ENCODE results near the gene ZNF418.
A peak's percentile ranks its signal among the peaks of the same experiment; 100 is the strongest.
"Not testable (repeated sequence)": the region's sequence is repeated elsewhere in the genome, so short reads cannot be mapped to it uniquely, and the experiment has no call there.

Gene ZNF418

DNA sequence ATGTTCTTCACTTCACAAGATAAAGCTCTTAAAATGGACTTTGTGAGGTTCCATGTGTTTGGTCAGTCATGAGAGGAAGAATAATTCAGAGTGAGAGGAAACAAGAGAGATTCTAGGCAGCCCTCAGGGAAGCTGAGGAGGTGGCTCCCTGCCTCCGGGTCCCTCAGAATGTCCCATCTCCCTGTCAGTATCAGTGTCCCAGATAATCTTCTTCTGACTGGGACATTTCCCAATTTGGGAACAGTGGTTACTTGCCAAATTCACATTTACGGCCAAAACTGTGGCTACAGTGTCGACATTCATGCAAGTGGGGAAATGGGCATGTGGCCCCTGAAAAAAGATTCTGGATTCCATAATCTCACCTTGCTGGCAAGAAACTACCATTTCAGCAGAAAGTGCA, 27.8 kb downstream of the ZNF418 start:
- Histone ChIP-seq H3K4me3 (no peak overlapping the region), H3K27ac (no peak overlapping the region), H3K4me1 (no peaks in the 10 kb centered on the region), H3K27me3 (no peaks in the 10 kb centered on the region), H3K9me3 (peaks cover 3 to 94% (median 72%) of the 10 kb centered on the region in 3 donors), H3K36me3 (peaks cover 64 to 83% (median 69%) of the 10 kb centered on the region in 3 donors)
- TF ChIP-seq, protein P1, sequence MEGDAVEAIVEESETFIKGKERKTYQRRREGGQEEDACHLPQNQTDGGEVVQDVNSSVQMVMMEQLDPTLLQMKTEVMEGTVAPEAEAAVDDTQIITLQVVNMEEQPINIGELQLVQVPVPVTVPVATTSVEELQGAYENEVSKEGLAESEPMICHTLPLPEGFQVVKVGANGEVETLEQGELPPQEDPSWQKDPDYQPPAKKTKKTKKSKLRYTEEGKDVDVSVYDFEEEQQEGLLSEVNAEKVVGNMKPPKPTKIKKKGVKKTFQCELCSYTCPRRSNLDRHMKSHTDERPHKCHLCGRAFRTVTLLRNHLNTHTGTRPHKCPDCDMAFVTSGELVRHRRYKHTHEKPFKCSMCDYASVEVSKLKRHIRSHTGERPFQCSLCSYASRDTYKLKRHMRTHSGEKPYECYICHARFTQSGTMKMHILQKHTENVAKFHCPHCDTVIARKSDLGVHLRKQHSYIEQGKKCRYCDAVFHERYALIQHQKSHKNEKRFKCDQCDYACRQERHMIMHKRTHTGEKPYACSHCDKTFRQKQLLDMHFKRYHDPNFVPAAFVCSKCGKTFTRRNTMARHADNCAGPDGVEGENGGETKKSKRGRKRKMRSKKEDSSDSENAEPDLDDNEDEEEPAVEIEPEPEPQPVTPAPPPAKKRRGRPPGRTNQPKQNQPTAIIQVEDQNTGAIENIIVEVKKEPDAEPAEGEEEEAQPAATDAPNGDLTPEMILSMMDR (IDR thresholded peaks at IDR 0.05) = no peak
- DNase-seq = no peak
- intact Hi-C loops (cut with DNase I; ENCODE audit: low total_unique reads) = no loop called here

DNA sequence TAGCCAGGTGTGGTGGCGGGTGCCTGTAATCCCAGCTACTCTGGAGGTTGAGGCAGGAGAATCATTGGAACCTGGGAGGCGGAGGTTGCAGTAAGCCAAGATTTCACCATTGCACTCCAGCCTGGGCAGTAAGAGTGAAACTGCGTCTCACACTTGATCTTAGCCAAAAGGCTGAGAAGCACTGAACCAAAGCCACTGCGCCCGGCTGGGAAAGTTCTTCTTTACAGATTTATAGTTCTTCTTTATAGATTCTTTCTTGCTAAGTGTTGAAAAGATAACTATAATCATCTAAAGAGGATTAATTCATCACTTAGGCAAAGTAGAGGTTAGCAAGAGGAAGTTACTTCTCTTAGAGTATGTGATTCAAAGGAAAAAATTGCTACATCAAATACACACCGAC, 29.9 kb downstream of the ZNF418 start:
- Histone ChIP-seq H3K36me3 (peaks cover 43 to 73% (median 47%) of the 10 kb centered on the region in 3 donors), H3K4me3 (no peak overlapping the region), H3K9me3 (peaks cover 3 to 93% (median 73%) of the 10 kb centered on the region in 3 donors), H3K27me3 (no peaks in the 10 kb centered on the region), H3K4me1 (no peaks in the 10 kb centered on the region), H3K27ac (no peak overlapping the region)
- no peak for DNase-seq
- intact Hi-C loops (cut with DNase I; ENCODE audit: low total_unique reads) = no loop called here
- TF ChIP-seq, protein P1 (IDR thresholded peaks at IDR 0.05) = no peak

DNA sequence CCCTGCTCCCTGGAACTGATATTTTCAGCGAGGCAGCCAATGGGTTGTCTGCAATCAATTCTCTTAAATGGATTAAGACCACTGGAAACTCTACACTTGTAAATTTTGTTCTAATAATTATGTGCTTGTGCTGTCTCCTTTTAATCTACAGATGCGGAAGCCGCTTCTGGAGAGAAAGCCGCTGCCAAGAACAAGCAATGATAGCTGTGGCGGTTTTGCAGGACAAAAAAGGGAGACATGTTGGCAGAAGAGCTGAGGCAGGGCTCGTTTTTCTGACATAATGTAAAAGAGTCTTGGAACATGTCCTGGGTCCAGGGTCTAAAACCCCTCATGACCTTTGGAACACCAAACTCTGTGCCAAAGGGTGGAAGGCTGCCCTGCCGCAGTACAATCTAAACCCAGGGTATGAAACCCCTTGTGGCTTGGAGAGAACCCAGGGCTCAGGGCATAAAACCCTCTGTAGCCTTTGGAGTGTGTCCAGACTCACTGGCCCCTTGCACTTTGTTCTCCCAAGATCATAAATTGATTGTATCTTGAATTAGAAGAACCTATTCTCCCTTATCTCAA, 31.5 kb downstream of the ZNF418 start:
- Histone ChIP-seq H3K9me3 (peaks cover 3 to 97% (median 77%) of the 10 kb centered on the region in 3 donors), H3K36me3 (peaks cover 32 to 62% (median 43%) of the 10 kb centered on the region in 3 donors), H3K27me3 (no peaks in the 10 kb centered on the region), H3K27ac (no peak overlapping the region), H3K4me1 (no peaks in the 10 kb centered on the region), H3K4me3 (no peak overlapping the region)
- intact Hi-C loops (cut with DNase I; ENCODE audit: low total_unique reads) = no loop called here
- no peak for DNase-seq
- TF ChIP-seq, protein P1 (IDR thresholded peaks at IDR 0.05) = peak in 1 of 2 experiments; percentile 2

DNA sequence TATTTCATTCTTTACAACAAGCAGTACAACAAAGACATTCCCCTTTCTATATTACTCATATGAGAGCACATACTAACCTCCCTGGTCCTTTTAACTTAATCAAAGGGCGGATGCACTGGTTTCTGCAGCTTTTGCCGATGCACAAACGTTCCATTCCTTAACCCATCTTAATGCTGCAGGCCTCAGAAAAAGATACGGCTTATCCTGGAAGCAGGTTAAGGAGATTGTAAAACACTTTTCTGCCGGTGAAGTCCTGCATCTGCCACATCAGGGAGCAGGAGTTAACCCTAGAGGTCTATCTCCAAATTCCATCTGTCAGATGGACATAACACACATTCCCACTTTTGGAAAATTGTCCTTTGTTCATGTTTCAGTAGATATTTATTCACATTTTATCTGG, 34.9 kb downstream of the ZNF418 start:
- TF ChIP-seq, protein P1 (IDR thresholded peaks at IDR 0.05) = no peak
- no peaks in the 10 kb centered on the region for H3K4me1 ChIP-seq
- peaks cover 11 to 35% (median 18%) of the 10 kb centered on the region in 3 donors for H3K36me3 ChIP-seq
- intact Hi-C loops (cut with DNase I; ENCODE audit: low total_unique reads) = no loop called here
- H3K27ac ChIP-seq = no peak overlapping the region
- no peak overlapping the region for H3K4me3 ChIP-seq
- no peaks in the 10 kb centered on the region for H3K27me3 ChIP-seq
- H3K9me3 ChIP-seq = peaks cover 3 to 78% (median 54%) of the 10 kb centered on the region in 3 donors
- no peak for DNase-seq

DNA sequence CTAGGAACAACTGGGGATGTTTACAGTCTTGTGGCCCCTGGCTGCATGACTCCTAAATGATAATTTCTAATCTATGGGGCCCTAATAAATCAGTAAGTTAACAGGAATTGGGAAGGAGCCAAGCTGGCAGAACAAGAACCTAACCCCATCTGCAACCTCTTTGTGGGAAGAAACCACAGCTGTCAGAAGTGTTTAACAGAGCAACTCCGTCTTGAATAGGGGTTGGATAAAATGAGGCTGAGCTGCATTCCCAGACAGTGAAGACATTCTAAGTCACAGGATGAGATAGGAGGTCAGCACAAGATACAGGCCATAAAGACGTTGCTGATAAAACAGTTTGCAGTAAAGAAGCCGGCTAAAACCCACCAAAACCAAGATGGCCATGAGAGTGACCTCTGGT, 44.5 kb downstream of the ZNF418 start:
- DNase-seq; intact Hi-C loops (cut with DNase I; ENCODE audit: low total_unique reads): not testable (repeated sequence)
- peaks cover 0 to 78% (median 36%) of the 10 kb centered on the region in 3 donors for H3K9me3 ChIP-seq

DNA sequence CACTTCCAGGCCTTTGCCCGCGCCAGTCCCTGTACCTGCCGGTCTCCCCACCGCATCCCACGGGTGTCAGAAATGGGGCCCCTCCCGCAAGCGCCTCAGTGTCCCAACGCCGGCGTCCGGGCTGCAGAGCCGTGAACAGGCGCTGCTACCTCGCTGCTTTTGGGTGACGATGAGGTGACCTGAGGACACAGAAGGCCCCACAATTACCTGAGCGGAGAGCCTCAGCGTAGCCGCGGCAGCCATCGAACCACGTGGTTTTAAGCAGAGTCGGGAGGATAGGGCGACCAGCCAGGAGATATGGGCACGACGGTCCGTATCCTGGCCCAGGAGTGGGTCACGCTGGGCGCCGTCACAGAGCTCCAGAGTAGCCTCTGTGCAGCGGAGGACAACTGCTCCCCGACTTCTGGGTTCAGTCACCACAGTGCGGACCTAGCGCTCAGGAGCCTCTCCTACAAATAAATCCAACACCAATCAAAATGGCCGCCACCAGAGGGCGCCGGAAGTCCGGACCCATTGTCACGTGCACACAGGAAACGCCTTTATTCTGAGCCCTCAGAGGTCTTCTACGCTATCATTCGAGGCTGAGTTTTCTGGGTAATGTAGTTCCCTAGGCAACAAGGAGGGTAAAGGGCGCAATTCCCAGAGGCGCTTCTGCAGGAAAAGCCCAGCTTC, 46.5 kb downstream of the ZNF418 start, which contains the start of gene ZNF814:
Gene ZNF814, minus strand, starts transcription at position 478 of the 672 bp plus-strand sequence. Its CDS starts 235 bp downstream, at position 243.
- intact Hi-C loops (cut with DNase I; ENCODE audit: low total_unique reads) = no loop called here
- H3K27ac ChIP-seq = no peak within 1 kb of the TSS
- H3K9me3 ChIP-seq = peaks cover 0 to 81% (median 36%) of the 10 kb centered on the region in 3 donors
- TF ChIP-seq, protein P1 (IDR thresholded peaks at IDR 0.05) = no peak
- peak within 1 kb of the TSS; percentile 45 to 49 for H3K4me3 ChIP-seq
- DNase-seq = peak; percentile 58 to 77
- H3K36me3 ChIP-seq = peaks cover 13 to 33% (median 19%) of the 10 kb centered on the region in 3 donors
- no peaks in the 10 kb centered on the region for H3K27me3 ChIP-seq
- H3K4me1 ChIP-seq = no peaks in the 10 kb centered on the region

More for the DNA sequence above, 44.5 kb downstream of the ZNF418 start:
- peaks cover 0 to 14% (median 7%) of the 10 kb centered on the region in 3 donors for H3K36me3 ChIP-seq
- not testable (repeated sequence) for H3K4me3 ChIP-seq, H3K27ac ChIP-seq, H3K27me3 ChIP-seq, H3K4me1 ChIP-seq
